Measurements from ENCODE around the gene APOBEC2.
"Not testable (repeated sequence)": the region's sequence is repeated elsewhere in the genome, so short reads cannot be mapped to it uniquely, and the experiment has no call there.

Gene APOBEC2

DNA sequence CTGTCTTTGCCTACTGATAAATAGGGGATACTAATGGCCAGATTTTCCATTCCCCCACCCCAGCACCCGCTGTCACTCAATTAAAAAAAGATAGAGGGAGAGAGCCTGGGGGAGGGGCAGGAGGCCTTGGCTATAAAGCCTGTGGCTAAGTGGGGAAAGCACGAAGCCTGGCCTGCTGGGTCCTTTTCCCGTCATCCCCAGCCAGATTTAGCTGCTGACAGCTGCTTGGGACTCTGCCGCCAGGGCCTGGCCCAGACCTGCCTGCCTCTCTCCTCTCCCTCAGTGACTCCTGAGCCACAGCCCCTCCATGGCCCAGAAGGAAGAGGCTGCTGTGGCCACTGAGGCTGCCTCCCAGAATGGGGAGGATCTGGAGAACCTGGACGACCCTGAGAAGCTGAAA lies at the start of gene APOBEC2:
Gene APOBEC2 (plus strand): TSS at position 162 of the 400 bp plus-strand sequence. CDS start 146 bp downstream, at position 308.
- no peak for DNase-seq (ENCODE audit: low read depth, low spot score)

GRCh38 chr6:41006217-41006616 lies 46.8 kb upstream of the APOBEC2 start:
- peak; percentile 21 for DNase-seq (ENCODE audit: low read depth, low spot score)

GRCh38 chr6:41006980-41007379 lies 46.0 kb upstream of the APOBEC2 start:
- not testable (repeated sequence) for DNase-seq (ENCODE audit: low read depth, low spot score)

DNA sequence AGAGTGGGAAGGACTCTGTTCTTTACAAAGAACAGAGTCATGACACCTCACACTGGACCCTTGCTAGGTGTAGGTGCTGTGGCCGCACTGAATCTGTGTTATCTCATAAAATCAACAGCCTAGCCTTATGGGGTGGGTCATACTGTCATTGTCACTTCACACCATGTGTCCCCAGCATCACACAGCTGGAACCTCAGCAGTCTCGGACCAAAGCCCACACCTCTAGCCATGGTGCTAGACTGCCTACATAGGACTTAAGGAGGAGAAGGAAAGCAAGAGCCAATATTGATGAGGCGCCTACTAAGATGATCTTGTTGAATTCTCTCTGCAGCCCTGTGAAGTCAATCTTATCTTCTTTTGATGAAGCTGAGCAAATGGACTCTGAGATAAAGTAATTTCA lies 45.0 kb upstream of the APOBEC2 start:
- no peak for DNase-seq (ENCODE audit: low read depth, low spot score)

DNA sequence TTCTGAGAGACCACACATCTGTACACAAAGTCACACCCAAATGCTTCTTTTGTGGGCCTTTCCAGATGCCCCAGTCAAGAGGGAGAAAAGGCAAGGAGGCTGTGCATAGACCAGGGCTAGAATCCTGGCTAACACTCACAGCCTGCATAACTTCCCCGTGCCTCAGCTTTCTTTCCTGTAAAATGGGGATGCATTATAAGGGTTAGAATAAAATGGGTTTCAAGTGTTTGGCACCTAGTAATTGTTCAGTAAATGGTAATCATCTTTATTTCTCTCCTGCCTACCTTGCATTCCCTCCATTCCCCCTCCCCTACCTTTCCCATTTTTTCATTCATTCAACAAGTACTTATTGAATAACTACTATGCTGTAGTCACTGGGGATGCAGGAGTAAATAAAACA lies 43.3 kb upstream of the APOBEC2 start:
- DNase-seq (ENCODE audit: low read depth, low spot score) = no peak

DNA sequence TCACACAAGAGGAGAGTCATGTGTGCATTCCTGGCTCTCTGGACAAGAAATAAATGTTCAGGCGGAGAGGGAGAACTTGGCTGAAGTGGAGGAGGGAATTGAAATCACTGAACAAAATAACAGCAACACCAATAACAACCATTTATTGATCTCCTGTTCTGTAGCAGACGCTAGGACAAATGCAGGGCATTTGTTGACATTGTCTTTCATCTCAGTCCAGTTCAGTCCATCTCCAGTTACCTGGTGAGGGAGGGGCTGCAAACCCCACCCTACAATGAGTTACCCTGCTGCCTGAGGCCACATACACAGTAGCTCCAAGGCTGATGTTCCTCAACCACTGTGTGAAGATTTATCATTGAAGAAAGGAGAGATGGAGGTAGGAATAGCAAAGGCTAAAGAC lies 41.3 kb upstream of the APOBEC2 start:
- DNase-seq (ENCODE audit: low read depth, low spot score) = no peak

GRCh38 chr6:41013466-41014153 lies 39.4 kb upstream of the APOBEC2 start:
- no peak for DNase-seq (ENCODE audit: low read depth, low spot score)

- no peak for DNase-seq (ENCODE audit: low read depth, low spot score)
Measured at GRCh38 chr6:41014780-41015179, 38.2 kb upstream of the APOBEC2 start.

DNA sequence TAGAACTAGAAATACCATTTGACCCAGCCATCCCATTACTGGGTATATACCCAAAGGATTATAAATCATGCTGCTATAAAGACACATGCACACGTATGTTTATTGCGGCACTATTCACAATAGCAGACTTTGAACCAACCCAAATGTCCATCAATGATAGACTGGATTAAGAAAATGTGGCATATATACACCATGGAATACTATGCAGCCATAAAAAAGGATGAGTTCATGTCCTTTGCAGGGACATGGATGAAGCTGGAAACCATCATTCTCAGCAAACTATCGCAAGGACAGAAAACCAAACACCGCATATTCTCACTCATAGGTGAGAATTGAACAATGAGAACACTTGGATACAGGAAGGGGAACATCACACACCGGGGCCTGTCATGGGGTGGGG lies 37.1 kb upstream of the APOBEC2 start:
- DNase-seq (ENCODE audit: low read depth, low spot score) = not testable (repeated sequence)

- DNase-seq (ENCODE audit: low read depth, low spot score) = no peak
Measured at GRCh38 chr6:41017663-41018062, 35.3 kb upstream of the APOBEC2 start.

DNA sequence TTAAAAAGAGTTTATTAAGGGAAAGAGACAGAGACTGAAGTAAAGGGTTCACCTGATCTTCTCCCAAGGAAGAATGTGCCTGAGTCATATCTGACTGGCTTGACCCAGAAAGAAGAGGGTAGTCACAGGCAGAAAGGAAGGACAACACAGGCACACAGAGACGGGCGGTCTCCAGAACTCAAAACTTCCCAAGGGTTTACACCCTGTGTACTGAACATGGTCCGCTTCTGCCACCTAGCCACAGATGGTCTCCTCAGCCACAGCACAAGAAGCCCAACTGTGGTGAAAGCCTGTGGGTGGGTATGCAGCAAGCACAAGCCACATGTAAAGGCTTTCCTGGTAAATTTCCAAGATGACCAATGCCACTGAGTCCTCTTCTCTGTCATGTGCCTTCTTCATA lies 31.2 kb upstream of the APOBEC2 start:
- no peak for DNase-seq (ENCODE audit: low read depth, low spot score)

GRCh38 chr6:41022294-41022693 lies 30.7 kb upstream of the APOBEC2 start:
- no peak for DNase-seq (ENCODE audit: low read depth, low spot score)

DNA sequence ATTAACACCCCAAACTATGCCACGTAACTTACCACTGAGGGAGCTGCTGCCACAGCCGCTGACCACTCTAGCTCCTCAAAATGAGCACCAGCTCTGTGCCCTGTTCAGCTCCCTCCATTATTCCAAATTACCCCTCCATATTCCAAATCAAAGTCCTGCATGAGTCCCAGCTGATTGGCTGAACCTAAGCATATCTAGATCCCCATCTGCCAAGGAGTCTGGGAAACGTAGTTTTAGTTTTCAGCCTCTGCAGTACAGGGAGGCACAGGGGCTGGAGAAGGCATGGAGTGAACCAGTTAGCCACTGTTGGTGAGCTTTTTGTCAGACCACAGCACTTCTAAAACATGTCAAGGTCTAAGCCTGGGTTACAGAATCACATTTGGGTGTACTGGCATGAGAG lies 29.9 kb upstream of the APOBEC2 start:
- no peak for DNase-seq (ENCODE audit: low read depth, low spot score)

- DNase-seq (ENCODE audit: low read depth, low spot score) = no peak
Measured at GRCh38 chr6:41025966-41026530, 27.0 kb upstream of the APOBEC2 start.

GRCh38 chr6:41027241-41027640 lies 25.8 kb upstream of the APOBEC2 start:
- DNase-seq (ENCODE audit: low read depth, low spot score) = no peak

GRCh38 chr6:41027799-41028560 lies 25.0 kb upstream of the APOBEC2 start:
- DNase-seq (ENCODE audit: low read depth, low spot score) = peak; percentile 39

GRCh38 chr6:41028561-41029412 lies 24.2 kb upstream of the APOBEC2 start:
- no peak for DNase-seq (ENCODE audit: low read depth, low spot score)

DNA sequence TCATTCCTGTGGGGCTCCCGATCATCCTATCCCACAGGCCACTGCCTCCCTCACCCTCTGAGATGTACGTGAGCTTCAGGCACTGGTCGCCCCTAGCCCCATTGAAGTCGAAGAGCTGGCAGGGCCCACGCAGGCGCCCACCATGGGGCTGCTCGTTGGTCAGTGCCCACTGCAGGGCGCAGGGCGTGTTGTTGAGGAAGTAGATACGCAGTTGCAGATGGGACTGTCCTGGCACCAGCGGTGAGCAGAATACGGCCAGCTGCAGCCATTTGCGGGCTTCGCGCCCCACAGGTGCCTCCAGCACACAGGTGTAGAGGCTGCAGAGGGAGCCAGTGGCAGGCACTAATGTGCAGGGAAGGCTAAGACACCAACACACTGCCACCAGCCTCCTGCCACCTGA lies 20.2 kb upstream of the APOBEC2 start:
- DNase-seq (ENCODE audit: low read depth, low spot score) = no peak

DNA sequence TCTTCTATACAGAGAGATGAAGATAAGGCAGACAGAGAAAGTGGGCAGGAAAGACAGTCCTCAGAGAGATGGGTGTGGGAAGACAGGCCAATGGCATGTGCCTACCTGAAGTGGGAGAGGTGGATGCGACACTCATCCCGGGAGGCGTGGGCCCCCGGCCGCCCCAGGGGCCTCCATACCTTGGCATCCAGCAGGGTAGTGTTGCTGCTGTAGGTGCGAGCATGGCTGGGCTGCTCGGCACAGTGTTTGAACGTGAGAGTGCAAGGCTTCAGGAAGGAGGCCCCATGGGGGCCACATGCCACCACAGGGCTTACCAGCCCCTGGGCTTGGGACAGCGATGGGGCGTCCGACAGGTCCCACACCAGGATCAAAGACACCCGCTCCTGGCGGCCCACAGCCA lies 19.2 kb upstream of the APOBEC2 start:
- DNase-seq (ENCODE audit: low read depth, low spot score) = no peak

DNA sequence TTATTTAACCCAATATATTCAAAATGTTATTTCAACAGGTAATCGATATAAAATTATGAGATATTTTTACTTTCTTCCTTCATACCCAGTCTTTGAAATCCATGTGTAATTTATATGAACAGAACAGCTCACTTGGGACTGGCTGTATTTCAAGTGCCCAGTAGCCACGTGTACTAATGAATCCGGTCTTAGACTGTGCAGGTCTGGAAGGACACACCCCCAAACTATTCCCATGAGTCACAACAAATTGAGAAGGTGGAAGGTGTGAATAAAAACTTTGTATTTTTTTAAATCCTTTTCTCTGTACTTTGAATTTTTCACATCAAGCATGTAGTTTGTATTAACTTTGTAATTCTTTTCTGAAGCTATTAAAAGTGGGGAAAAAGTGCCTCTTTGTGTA lies 16.8 kb upstream of the APOBEC2 start:
- DNase-seq (ENCODE audit: low read depth, low spot score) = no peak

DNA sequence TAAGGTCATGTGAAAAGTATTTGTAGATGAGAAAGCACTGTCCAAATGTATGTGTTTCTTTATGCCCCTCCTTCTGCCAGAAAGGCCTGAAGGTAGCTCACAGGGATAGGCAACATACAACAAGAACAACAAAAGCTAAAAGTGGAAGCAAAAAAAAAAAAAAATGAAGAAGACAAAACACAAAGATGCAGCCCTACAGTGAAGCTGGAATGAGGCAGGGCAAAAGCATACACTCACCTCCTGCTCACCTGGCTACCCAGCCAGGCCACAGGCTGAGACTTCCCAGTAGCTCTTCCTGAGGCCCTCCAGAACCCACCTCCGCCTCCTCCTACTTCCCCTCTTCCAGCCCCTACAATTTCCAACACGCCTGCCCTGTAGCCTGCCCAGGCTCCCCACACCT lies 16.4 kb upstream of the APOBEC2 start:
- DNase-seq (ENCODE audit: low read depth, low spot score) = no peak

Measured in activated naive CD8-positive, alpha-beta T cell treated with anti-CD3 and anti-CD28 coated beads, Interleukin-2, amount 50 U/mL, for 16 hours (primary cell).